Uterus (tissue), 4 donors: ENCODE results near the gene HIGD1A. TPM values are rescaled to one million over a fixed set of nuclear protein-coding genes. Genes with fewer than 3 reads are reported as not detected.

Experiments
- DNase-seq, 2 donors: peaks; one replicate each; pipeline ENCODE4 v3.0.0-alpha.2; 2019 to 2020
- H3K27ac ChIP-seq, 2 donors: fragments of 200-600 bp; sonication (generic); 1 replicate in 1 of 2; 2 replicates in 1 of 2; pipeline ENCODE4 v1.5.1; 2016 to 2018
- H3K27me3 ChIP-seq, 2 donors: fragments of 200-600 bp; sonication (generic); one replicate each; pipeline ENCODE4 v1.5.1; 2018 to 2019; ENCODE audit warnings: control low read depth in 1 of 2
- H3K36me3 ChIP-seq, 2 donors: fragments of 200-600 bp; sonication (generic); one replicate each; pipeline ENCODE4 v1.5.1; 2019; ENCODE audit warnings: control low read depth in 1 of 2
- H3K4me1 ChIP-seq, 2 donors: fragments of 200-600 bp; sonication (generic); one replicate each; pipeline ENCODE4 v1.5.1; 2018 to 2019; ENCODE audit warnings: control low read depth in 1 of 2
- H3K4me3 ChIP-seq, 2 donors: fragments of 200-600 bp; sonication (generic); 1 replicate in 1 of 2; 2 replicates in 1 of 2; pipeline ENCODE4 v1.5.1; 2018 to 2019; ENCODE audit warnings: mild to moderate bottlenecking in 1 of 2
- H3K9me3 ChIP-seq, 2 donors: fragments of 200-600 bp; sonication (generic); one replicate each; pipeline ENCODE4 v1.5.1; 2019; ENCODE audit warnings: control low read depth in 1 of 2
- POLR2A ChIP-seq, 2 donors: fragments of 450-650 bp; IDR thresholded peaks; one replicate each; pipeline ENCODE4 v1.6.1; 2016; ENCODE audit warnings: antibody characterized with exemption in 2 of 2, mild to moderate bottlenecking in 1 of 2, moderate library complexity in 1 of 2
- intact Hi-C: fragments of 100-400 bp; cut with DNase I; formaldehyde crosslinking; loops from one replicate; pipeline ENCODE4 v1.15.1; 2023; ENCODE audit warnings: low total_unique reads
- total RNA-seq, 4 donors: library from RNA; depleted of rRNA in 3 of 4; stranded (reverse); fragments of >200 nt in 3 of 4; gene quantifications; one replicate each; pipeline versions ENCODE4 v1.1.0 to v1.2.4, GENCODE V29; 2014 to 2023
- TF ChIP-seq, protein P1 (sequence below), 4 experiments: fragments of 200-600 bp in 2 of 4; fragments of 450-650 bp in 2 of 4; sonication (generic) in 2 of 4; IDR thresholded peaks; one replicate each; pipeline ENCODE4 v1.5.1; 2016 to 2019; ENCODE audit warnings: antibody characterized with exemption in 4 of 4, mild to moderate bottlenecking in 2 of 4, moderate library complexity in 1 of 4
- donor health status: DM: yes; HTN: yes; CAD: no.

The HIGD1A gene
- total RNA-seq, 4 donors from 2014 or later: 65.3 to 234 (median 103) TPM

DNA sequence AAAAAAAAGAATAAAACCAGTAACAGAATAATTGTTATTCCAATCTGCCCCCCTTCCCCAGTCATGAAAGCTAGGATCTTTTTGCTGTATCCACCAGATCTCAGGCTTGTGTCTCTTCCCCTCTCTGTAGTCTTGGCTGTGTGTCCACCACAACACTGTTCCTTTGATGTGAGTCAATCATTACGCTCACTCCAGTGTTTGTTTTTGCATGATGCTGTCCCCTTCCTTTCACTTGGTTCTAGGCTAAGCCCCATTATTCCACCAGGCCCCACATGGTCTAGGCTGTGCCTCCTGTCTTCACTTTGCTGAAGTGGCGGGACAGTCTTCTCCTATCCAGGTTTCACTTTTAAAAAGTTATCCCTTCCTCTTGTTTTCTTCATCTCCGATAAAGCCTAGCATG is 18.5 kb upstream of the HIGD1A start:
- Histone ChIP-seq H3K27me3 (no peaks in the 10 kb centered on the region), H3K4me3 (no peak overlapping the region), H3K36me3 (no peaks in the 10 kb centered on the region), H3K27ac (no peak overlapping the region), H3K9me3 (no peaks in the 10 kb centered on the region), H3K4me1 (no peaks in the 10 kb centered on the region)
- DNase-seq: no peak
- intact Hi-C loops: no loop called here
- TF ChIP-seq, protein P1, sequence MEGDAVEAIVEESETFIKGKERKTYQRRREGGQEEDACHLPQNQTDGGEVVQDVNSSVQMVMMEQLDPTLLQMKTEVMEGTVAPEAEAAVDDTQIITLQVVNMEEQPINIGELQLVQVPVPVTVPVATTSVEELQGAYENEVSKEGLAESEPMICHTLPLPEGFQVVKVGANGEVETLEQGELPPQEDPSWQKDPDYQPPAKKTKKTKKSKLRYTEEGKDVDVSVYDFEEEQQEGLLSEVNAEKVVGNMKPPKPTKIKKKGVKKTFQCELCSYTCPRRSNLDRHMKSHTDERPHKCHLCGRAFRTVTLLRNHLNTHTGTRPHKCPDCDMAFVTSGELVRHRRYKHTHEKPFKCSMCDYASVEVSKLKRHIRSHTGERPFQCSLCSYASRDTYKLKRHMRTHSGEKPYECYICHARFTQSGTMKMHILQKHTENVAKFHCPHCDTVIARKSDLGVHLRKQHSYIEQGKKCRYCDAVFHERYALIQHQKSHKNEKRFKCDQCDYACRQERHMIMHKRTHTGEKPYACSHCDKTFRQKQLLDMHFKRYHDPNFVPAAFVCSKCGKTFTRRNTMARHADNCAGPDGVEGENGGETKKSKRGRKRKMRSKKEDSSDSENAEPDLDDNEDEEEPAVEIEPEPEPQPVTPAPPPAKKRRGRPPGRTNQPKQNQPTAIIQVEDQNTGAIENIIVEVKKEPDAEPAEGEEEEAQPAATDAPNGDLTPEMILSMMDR (IDR thresholded peaks at IDR 0.05): no peak
- TF ChIP-seq POLR2A (IDR thresholded peaks at IDR 0.05): no peak

DNA sequence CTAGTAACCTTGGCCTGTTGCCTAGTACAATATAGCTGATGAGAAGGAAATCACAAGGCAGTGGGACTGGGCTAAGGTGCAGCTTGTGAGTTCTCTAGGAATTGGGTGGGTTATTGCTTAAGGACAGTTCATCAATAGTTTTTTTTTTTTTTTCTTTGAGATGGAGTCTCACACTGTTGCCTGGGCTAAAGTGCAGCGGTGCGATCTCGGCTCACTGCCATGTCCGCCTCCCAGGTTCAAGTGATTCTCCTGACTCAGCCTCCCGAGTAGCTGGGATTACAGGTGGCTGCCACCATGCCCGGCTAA is 16.4 kb upstream of the HIGD1A start:
- TF ChIP-seq, protein P1 (IDR thresholded peaks at IDR 0.05): no peak
- TF ChIP-seq POLR2A (IDR thresholded peaks at IDR 0.05): no peak
- DNase-seq: no peak
- no peaks in the 10 kb centered on the region for H3K4me1 ChIP-seq
- no peak overlapping the region for H3K4me3 ChIP-seq
- no peaks in the 10 kb centered on the region for H3K27me3 ChIP-seq
- H3K27ac ChIP-seq: no peak overlapping the region
- intact Hi-C loops: no loop called here
- H3K9me3 ChIP-seq: no peaks in the 10 kb centered on the region
- no peaks in the 10 kb centered on the region for H3K36me3 ChIP-seq

DNA sequence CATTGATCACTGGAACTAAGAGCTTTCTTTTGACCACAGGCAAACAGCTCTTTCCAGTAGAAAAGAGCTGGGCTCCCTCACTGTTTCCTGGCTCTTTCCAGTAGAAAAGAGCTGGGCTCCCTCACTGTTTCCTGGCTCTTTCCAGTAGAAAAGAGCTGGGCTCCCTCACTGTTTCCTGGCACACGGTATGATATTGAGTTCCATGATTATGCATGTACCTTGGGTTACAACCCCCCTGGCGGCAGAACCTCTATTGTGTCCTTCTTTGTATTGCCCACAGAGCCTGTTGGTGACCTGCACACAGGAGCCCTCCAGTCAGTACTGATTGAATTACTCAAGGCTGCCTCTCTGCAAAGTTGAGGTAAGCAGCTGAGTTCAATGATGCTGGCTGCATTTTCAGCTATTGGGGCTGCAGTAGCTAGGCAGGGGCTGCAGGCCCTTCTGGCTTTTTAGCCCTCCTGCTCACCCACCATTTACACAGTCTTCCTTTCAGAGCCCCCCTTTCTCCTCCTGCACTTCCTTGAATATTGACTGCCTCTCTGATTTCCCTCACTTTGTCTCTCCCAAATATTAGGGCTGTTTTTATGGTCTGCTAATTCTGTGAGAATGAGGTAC is 15.2 kb upstream of the HIGD1A start:
- Histone ChIP-seq H3K27me3 (no peaks in the 10 kb centered on the region), H3K36me3 (no peaks in the 10 kb centered on the region), H3K4me3 (no peak overlapping the region), H3K27ac (no peak overlapping the region), H3K4me1 (no peaks in the 10 kb centered on the region), H3K9me3 (no peaks in the 10 kb centered on the region)
- no peak for DNase-seq
- TF ChIP-seq, protein P1 (IDR thresholded peaks at IDR 0.05): no peak
- no peak for TF ChIP-seq POLR2A (IDR thresholded peaks at IDR 0.05)
- intact Hi-C loops: no loop called here

DNA sequence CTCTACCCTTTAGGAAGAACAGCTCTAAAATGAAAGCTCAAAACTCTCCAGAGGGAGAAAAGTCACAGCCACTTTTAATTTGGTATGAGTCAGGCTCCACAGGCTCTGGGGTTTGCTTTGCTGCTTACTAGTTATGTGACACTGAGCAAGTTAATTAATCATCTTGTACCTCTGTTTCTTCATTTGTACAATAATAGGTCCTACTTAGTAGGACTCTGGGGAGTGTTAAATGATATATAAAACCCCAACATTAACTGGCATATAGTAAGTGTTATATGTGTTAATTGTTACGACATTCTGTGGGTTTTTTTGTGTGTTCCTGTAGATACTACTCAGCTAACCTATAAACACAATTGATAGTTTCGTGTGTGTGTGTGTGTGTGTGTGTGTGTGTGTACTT is 11.5 kb upstream of the HIGD1A start:
- Histone ChIP-seq H3K36me3 (no peaks in the 10 kb centered on the region), H3K9me3 (no peaks in the 10 kb centered on the region), H3K27ac (no peak overlapping the region), H3K4me1 (no peaks in the 10 kb centered on the region), H3K4me3 (no peak overlapping the region), H3K27me3 (no peaks in the 10 kb centered on the region)
- intact Hi-C loops: no loop called here
- no peak for DNase-seq
- TF ChIP-seq, protein P1 (IDR thresholded peaks at IDR 0.05): no peak
- TF ChIP-seq POLR2A (IDR thresholded peaks at IDR 0.05): no peak

DNA sequence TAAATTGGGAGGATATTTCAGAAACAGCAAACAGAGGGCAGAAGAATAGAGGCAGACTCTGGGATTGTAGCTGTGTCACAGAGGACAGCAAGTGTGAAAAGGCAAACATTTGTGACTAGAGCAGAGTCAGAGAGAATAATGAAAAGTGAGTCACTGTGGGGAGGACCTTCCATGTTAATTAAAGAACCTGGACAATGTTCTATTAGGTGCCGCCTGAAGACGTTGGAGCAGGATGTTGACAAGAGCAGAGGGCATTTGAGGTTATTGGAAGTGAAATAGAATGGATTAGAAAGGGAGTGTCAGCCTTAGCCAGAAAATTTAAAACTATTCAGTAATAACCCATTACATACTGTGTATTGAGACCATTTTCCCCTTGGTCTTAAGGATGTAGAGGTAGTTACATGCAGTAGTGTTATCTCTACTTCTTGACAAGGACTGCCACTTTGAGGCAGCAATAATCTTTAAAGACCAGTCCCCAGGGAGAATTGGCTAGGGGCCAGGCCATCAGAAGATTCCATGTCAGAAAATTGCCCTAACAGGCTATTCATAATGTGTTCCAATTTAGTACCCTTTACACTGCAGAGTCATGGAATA is 10.7 kb upstream of the HIGD1A start:
- Histone ChIP-seq H3K27me3 (no peaks in the 10 kb centered on the region), H3K9me3 (no peaks in the 10 kb centered on the region), H3K36me3 (no peaks in the 10 kb centered on the region), H3K4me3 (no peak overlapping the region), H3K27ac (no peak overlapping the region), H3K4me1 (no peaks in the 10 kb centered on the region)
- intact Hi-C loops: no loop called here
- DNase-seq: no peak
- no peak for TF ChIP-seq POLR2A (IDR thresholded peaks at IDR 0.05)
- TF ChIP-seq, protein P1 (IDR thresholded peaks at IDR 0.05): no peak
